ENCODE data around the gene GTF2B. TPM values are rescaled to one million over a fixed set of nuclear protein-coding genes. Genes with fewer than 3 reads are reported as not detected.
"Not testable (repeated sequence)": the region's sequence is repeated elsewhere in the genome, so short reads cannot be mapped to it uniquely, and the experiment has no call there.

Gene GTF2B
- total RNA-seq, 1 donor from 2014 or later, result 42.0 TPM

DNA sequence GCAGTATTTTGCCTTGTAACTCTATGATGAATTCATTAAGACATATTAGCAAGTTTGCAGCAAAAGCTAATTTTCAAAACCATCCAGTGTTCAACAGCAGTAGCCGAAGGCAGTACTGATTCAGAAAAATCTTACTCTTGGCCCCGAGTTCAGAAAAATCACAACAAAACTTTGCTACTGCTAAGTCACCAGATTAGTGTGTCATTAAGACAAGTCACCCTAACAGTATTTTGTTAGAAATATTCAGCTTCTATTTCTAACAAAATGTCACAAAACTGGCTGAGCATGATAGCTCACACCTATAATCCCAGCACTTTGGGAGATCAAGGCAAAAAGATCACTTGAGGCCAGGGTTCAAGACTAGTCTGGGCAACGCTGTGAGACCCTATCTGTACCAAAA lies 8.2 kb downstream of the GTF2B start:
- no peak overlapping the region for H3K9ac ChIP-seq
- no peak overlapping the region for H3K4me2 ChIP-seq
- TF ChIP-seq EZH2 (IDR thresholded peaks at IDR 0.05), result no peak
- H3K27me3 ChIP-seq, result no peaks in the 10 kb centered on the region
- H3K4me1 ChIP-seq, result no peaks in the 10 kb centered on the region
- no peaks in the 10 kb centered on the region for H4K20me1 ChIP-seq (ENCODE audit: low read depth)
- no peaks in the 10 kb centered on the region for H3F3A ChIP-seq (ENCODE audit: low read depth)
- H3K36me3 ChIP-seq, result peaks cover 7% of the 10 kb centered on the region
- peaks cover 6% of the 10 kb centered on the region for H3K79me2 ChIP-seq (ENCODE audit: low read depth)
- H3K36me3 Mint-ChIP-seq, result peaks cover 11% of the 10 kb centered on the region
- H3K9me3 ChIP-seq (ENCODE audit: low read depth), result no peaks in the 10 kb centered on the region
- H3K9me3 Mint-ChIP-seq, result no peaks in the 10 kb centered on the region
- H3K27me3 Mint-ChIP-seq (ENCODE audit: insufficient read depth, low read depth), result no peaks in the 10 kb centered on the region
- DNase-seq (ENCODE audit: low spot score), result no peak
- H2AFZ ChIP-seq (replicated peaks), result no peak overlapping the region
- no peak overlapping the region for H3K4me3 Mint-ChIP-seq
- no peak overlapping the region for H3K27ac ChIP-seq
- H3K4me3 ChIP-seq, result no peak overlapping the region
- H3K4me1 Mint-ChIP-seq, result no peaks in the 10 kb centered on the region
- H3K27ac Mint-ChIP-seq, result no peak overlapping the region

DNA sequence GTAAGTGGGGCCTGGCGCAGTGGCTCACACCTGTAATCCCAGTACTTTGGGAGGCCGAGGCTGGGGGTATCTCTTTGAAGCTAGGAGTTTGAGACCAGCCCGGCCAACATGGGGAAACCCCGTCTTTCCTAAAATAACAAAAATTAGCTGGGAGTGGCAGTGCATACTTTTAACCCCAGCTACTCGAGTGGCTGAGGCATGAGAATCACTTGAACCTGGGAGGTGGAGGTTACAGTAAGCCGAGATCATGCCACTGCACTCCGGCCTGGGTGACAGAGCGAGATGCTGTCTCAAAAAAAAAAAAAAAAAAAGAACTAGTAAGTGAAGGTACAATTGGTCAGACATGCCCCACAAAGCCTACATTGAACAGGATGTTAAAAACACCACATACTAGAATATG lies 10.7 kb downstream of the GTF2B start:
- H3K36me3 ChIP-seq; H3F3A ChIP-seq (ENCODE audit: low read depth); H4K20me1 ChIP-seq (ENCODE audit: low read depth); H3K36me3 Mint-ChIP-seq; H3K79me2 ChIP-seq (ENCODE audit: low read depth); H3K4me2 ChIP-seq; H3K4me3 Mint-ChIP-seq; H3K4me1 ChIP-seq; H3K4me3 ChIP-seq; H3K9me3 ChIP-seq (ENCODE audit: low read depth); H3K27me3 Mint-ChIP-seq (ENCODE audit: insufficient read depth, low read depth); H2AFZ ChIP-seq (replicated peaks); DNase-seq (ENCODE audit: low spot score); H3K27ac Mint-ChIP-seq; H3K9ac ChIP-seq; H3K27me3 ChIP-seq; H3K9me3 Mint-ChIP-seq; H3K4me1 Mint-ChIP-seq; H3K27ac ChIP-seq: not testable (repeated sequence)

DNA sequence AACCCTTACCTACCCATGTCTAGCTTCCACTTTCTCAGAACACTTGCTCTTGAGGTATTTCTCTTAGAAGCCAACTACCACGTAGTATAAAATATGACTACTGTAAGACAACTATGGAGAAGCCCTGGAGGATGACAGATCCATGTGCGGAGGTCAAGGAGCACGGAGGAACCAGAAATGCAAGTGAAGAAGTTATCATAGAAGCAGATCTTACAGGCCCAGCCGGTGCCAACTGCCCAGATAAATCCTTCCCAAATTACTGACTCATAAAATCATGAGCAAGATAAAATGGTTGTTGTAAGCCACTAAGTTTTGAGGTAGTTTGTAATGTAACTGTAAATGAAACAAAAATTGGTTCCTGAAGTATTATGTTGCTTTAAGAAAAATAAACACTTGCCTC lies 12.6 kb downstream of the GTF2B start:
- Histone ChIP-seq H2AFZ (replicated peaks) (no peak overlapping the region), H3K4me3 (no peak overlapping the region), H3K79me2 (ENCODE audit: low read depth) (peaks cover 5% of the 10 kb centered on the region), H3K27me3 (no peaks in the 10 kb centered on the region), H3K9ac (no peak overlapping the region), H3K4me2 (no peak overlapping the region), H3K36me3 (no peaks in the 10 kb centered on the region), H3K9me3 (ENCODE audit: low read depth) (no peaks in the 10 kb centered on the region), H3K27ac (no peak overlapping the region), H3K4me1 (no peaks in the 10 kb centered on the region), H4K20me1 (ENCODE audit: low read depth) (peaks cover 8% of the 10 kb centered on the region), H3F3A (ENCODE audit: low read depth) (peaks cover 3% of the 10 kb centered on the region)
- no peak for TF ChIP-seq CTCF (IDR thresholded peaks at IDR 0.05)
- TF ChIP-seq EZH2phosphoT487 (IDR thresholded peaks at IDR 0.05), result no peak
- TF ChIP-seq EZH2 (IDR thresholded peaks at IDR 0.05), result no peak
- Mint-ChIP-seq H3K4me1 (no peaks in the 10 kb centered on the region), H3K27me3 (ENCODE audit: insufficient read depth, low read depth) (peaks cover 2% of the 10 kb centered on the region), H3K27ac (no peak overlapping the region), H3K36me3 (peaks cover 3% of the 10 kb centered on the region), H3K4me3 (no peak overlapping the region), H3K9me3 (no peaks in the 10 kb centered on the region)
- no peak for DNase-seq (ENCODE audit: low spot score)

DNA sequence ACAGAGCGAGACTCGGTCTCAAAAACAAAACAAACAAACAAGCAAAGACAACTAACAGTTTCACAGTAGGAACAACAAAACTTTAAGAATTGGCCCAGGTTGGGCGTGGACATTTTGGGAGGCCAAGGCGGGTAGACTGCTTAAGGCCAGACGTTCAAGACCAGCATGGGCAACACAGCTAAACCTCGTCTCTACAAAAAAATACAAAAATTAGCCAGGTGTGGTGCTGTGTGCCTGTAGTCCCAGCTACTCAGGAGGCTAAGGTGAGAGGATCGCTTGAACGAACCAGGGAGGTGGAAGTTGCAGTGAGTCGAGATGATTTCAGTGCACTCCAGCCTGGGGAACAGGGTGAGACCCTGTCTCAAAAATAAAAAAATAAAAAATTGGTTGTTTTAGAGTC lies 13.5 kb downstream of the GTF2B start:
- Histone ChIP-seq H3K79me2 (ENCODE audit: low read depth) (peaks cover 5% of the 10 kb centered on the region), H3K9ac (no peak overlapping the region), H3K9me3 (ENCODE audit: low read depth) (no peaks in the 10 kb centered on the region), H3K4me1 (no peaks in the 10 kb centered on the region), H3F3A (ENCODE audit: low read depth) (peaks cover 3% of the 10 kb centered on the region), H4K20me1 (ENCODE audit: low read depth) (peaks cover 8% of the 10 kb centered on the region), H3K27ac (no peak overlapping the region), H3K36me3 (no peaks in the 10 kb centered on the region), H3K27me3 (no peaks in the 10 kb centered on the region), H2AFZ (replicated peaks) (no peak overlapping the region), H3K4me2 (no peak overlapping the region), H3K4me3 (no peak overlapping the region)
- H3K4me3 Mint-ChIP-seq, result no peak overlapping the region
- peaks cover 1% of the 10 kb centered on the region for H3K36me3 Mint-ChIP-seq
- H3K9me3 Mint-ChIP-seq, result no peaks in the 10 kb centered on the region
- peaks cover 2% of the 10 kb centered on the region for H3K27me3 Mint-ChIP-seq (ENCODE audit: insufficient read depth, low read depth)
- no peaks in the 10 kb centered on the region for H3K4me1 Mint-ChIP-seq
- H3K27ac Mint-ChIP-seq, result no peak overlapping the region
- no peak for DNase-seq (ENCODE audit: low spot score)
- no peak for TF ChIP-seq EZH2phosphoT487 (IDR thresholded peaks at IDR 0.05)
- TF ChIP-seq EZH2 (IDR thresholded peaks at IDR 0.05), result no peak
- TF ChIP-seq CTCF (IDR thresholded peaks at IDR 0.05), result no peak

All from neural progenitor cell (in vitro differentiated cells).